HG03280 (cell line): Measurements from ENCODE around the gene MZF1.
"Not testable (repeated sequence)": the region's sequence is repeated elsewhere in the genome, so short reads cannot be mapped to it uniquely, and the experiment has no call there.

ENCODE experiments used
- ATAC-seq: cut with Tn5 transposase; IDR thresholded peaks from one replicate; pipeline ENCODE4 v1.9.1; 2021; ENCODE audit warnings: mild to moderate bottlenecking, moderate library complexity; ENCODE audit not compliant: unreplicated experiment

Gene MZF1

GRCh38 chr19:58572818-58573657 lies at the start of gene MZF1:
TSS of gene MZF1 (minus strand) at chr19:58573335. CDS start at chr19:58571389, 1,946 bp downstream.
- ATAC-seq, result peak; percentile 57

DNA sequence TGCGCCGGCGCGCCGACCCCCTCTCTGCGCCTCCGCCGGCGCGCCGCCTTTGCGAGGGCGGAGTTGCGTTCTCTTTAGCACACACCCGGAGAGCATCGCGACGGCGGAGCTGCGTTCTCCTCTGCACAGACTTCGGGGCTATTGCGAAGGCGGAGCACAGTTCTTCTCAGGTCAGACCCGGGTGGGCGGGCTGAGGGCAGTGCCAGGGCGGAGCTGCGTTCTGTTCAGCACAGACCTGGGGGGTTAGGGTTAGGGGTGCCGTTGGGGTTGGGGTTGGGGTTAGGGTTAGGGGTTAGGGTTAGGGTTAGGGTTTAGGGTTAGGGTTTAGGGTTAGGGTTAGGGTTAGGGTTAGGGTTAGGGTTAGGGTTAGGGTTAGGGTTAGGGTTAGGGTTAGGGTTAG lies 34.1 kb upstream of the MZF1 start:
- not testable (repeated sequence) for ATAC-seq

DNA sequence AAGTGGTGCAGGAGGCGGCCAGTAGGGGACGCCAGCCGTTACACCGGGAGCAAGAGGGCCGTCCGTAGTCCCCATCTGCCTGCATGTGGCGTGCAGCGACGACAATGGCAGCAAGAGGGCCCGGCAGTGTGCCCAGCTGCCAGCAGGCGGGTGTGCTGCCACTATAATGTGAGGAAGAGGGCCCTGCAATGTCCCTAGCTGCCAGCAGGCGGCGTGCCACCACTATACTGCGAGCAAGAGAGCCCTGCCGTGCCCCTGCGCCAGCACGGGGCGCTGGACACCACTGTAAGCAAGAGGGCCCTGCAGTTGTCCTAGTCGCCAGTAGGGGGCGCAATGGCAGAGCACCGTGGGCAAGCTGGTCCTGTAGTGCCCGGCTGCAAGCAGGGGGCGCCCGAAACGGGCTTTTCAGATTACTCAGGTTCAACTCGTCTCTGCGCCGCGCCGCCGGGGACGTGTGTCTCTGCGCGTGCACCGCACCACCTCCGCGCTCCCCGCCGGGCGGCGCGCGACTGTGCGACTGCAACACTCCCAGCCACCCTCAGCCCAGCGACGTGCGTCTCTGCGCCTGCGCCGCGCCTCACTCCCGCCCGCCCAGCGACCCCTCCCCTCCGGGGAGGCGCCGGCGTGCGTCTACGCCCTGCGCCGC lies 33.2 kb upstream of the MZF1 start:
- ATAC-seq, result not testable (repeated sequence)

- no peak for ATAC-seq
Measured at GRCh38 chr19:58586133-58586765, 13.1 kb upstream of the MZF1 start.

GRCh38 chr19:58585442-58586132 lies 12.5 kb upstream of the MZF1 start:
- ATAC-seq, result no peak

- no peak for ATAC-seq
Measured at GRCh38 chr19:58584498-58585441, 11.6 kb upstream of the MZF1 start.

GRCh38 chr19:58582985-58583384 lies 9.8 kb upstream of the MZF1 start:
- ATAC-seq, result no peak

GRCh38 chr19:58581227-58582141 lies 8.3 kb upstream of the MZF1 start:
- peak; percentile 79 for ATAC-seq

DNA sequence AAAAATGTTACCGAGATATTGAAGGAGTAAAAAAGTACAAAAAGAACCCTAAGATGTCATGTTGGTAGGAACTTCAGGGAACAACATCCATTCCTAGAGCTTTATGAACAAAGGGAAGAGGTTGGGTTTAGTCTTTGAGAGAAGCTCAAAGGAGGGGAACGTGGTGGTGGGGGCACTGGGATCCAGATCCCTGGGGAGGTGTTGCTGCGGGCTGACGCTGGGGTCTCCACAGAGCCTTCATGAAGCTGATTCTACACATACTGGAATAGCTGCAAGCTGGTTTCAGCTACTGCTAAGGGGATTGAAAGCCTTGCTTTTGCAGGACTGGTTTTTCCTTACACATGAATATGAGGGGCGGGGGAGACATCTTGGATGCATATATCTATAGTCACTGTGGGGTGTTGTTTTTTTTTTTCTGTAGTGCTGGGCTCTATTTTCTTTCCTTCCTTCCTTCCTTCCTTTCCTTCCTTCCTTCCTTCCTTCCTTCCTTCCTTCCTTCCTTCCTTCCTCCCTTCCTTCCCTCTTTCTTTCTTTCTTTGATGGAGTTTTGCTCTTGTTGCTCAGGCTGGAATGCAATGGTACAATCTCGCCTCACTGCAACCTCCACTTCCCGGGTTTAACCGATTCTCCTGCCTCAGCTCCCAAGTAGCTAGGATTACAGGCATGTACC lies 6.5 kb upstream of the MZF1 start:
- ATAC-seq, result no peak

- ATAC-seq, result no peak
Measured at GRCh38 chr19:58578012-58578925, 5.1 kb upstream of the MZF1 start.

DNA sequence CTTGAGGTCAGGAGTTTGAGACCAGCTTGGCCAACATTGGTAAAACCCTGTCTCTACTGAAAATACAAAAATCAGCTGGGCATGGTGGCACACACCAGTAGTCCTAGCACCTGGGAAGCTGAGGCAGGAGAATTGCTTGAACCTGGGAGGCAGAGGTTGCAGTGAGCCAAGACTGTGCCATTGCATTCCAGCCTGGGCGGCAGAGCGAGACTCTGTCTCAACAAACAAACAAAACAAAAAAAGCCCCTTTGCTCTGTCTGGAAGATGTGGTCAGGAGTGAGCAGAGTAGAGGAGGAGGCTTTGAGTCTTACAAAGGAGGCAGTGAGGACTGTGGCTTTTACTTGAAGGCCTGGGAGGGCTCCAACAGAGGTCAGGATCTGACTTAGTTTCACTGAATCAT lies 4.4 kb upstream of the MZF1 start:
- not testable (repeated sequence) for ATAC-seq

- ATAC-seq, result peak; percentile 39
Measured at GRCh38 chr19:58575183-58576041, 2.3 kb upstream of the MZF1 start.

DNA sequence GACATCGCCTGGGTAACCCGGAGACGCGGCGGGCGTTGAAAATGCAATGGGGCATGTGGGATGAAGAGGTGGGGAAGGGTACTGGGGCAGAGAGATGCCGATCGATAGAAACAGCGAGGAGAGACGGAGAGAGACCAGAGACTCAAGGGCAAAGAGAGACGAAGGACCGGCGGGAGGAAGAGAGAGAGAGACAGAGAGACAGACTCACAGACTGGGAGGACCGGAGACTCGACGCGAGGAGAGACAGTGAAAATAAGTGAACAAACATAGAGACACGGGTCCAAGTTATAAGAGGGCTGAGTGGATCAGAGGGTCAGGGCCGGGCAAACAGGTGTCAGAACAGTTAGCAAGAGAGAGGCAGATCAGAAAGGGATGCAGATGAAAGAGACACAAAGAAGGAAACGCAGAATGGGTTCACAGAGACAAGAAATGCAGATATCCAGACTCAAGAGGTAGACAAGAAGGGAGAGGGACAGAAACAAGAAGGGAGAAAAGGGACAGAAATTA lies 576 bp upstream of the MZF1 start:
- no peak for ATAC-seq

DNA sequence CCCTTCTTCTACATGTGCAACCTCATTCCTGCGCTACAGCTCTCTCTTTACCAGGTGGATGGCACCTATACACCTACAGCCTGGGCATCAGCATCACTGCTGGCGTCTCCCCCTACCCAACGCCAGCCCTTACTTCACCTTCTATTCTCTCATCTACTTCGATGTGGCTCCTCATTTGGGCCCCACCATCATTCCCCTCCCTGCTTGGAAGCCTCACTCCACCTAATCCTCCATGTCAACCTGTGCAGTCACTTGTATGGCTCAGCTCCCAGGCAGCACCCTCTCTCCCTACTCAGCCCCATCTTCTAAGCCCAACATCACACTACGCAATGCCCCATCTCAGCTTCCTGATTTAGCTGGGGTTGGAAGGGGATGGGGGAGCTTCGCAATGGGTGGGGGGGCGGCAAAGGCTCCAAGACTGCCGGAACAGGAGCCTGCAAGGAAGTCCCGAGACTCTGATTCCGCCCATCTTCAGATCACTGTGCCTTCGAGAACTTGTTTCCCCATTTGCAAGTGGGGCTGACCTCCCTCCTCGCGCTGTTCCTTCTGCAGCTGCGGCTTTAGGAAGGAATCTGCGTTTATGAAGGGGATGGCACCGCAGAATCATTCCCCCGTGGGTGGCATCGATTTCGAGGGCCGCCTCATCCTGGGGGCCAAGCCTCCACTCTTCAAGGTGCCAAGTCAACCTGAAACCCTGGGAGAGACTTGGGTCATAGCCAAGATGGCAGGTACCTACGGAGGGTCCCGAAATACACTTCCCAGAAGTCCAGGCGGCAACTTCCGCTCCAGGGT lies 913 bp downstream of the MZF1 start:
- ATAC-seq, result no peak

GRCh38 chr19:58571575-58571947 lies 1.6 kb downstream of the MZF1 start:
- no peak for ATAC-seq
